GM12878 (cell line): ENCODE data around the gene FOXK2. TPM values are rescaled to one million over a fixed set of nuclear protein-coding genes. Genes with fewer than 3 reads are reported as not detected.

Experiments used
- ATAC-seq: fragments of 200-7000 bp; cut with Tn5 transposase; 3 replicates; pipeline ENCODE4 v1.9.1; 2020; ENCODE audit warnings: mild to moderate bottlenecking, moderate library complexity
- BruUV-seq: library from RNA; stranded (reverse); fragments of 400-500 nt; replicated peaks from 2 replicates; lab custom pipeline; 2021; lab: Mats Ljungman, UMichigan
- CTCF ChIA-PET: fragments of 300-600 bp; sonication (Branson Sonifier 250); formaldehyde crosslinking; extraction: SDS; loops from one replicate; lab custom pipeline; 2021; ENCODE audit warnings: inconsistent platforms; lab: Yijun Ruan, JAX
- POLR2A ChIA-PET: fragments of 350-600 bp; formaldehyde crosslinking; extraction: SDS; loops from one replicate; lab custom pipeline; 2021; ENCODE audit warnings: inconsistent platforms; lab: Charles Lee
- RAD21 ChIA-PET: fragments of 300-600 bp; sonication (Branson Sonifier 250); formaldehyde crosslinking; loops from one replicate; lab custom pipeline; 2023; ENCODE audit warnings: antibody characterized with exemption; ENCODE audit not compliant: unreplicated experiment; lab: Charles Lee
- SMC1A ChIA-PET: fragments of 300-600 bp; sonication (Branson Sonifier 250); formaldehyde crosslinking; loops from one replicate; lab custom pipeline; 2023; ENCODE audit not compliant: unreplicated experiment, uncharacterized antibody; lab: Charles Lee
- DNase-seq: peaks from one replicate; pipeline ENCODE4 v3.0.0-alpha.2; 2011; ENCODE audit warnings: low read depth, low spot score
- FAIRE-seq: peaks from 3 replicates; lab custom pipeline; 2011; peaks lifted over from hg19 to GRCh38; lab: Jason Lieb, UNC
- H2AFZ ChIP-seq: 2 replicates; pipeline ENCODE4 v1.6.0; 2011; ENCODE audit warnings: low read depth, low read length, control low read depth; ENCODE audit not compliant: control insufficient read depth
- H3K27ac ChIP-seq: 2 replicates; pipeline ENCODE4 v1.5.1; 2011; ENCODE audit warnings: control low read depth; ENCODE audit not compliant: control insufficient read depth, insufficient read depth
- H3K27me3 ChIP-seq, 2 experiments: replicated peaks in 1 of 2; 2 replicates each; pipeline versions ENCODE4 v1.6.0 to v1.6.1; 2011; ENCODE audit warnings: low read length in 1 of 2; ENCODE audit not compliant: control insufficient read depth in 2 of 2, insufficient read depth in 2 of 2
- H3K36me3 ChIP-seq, 2 experiments: 2 replicates each; pipeline ENCODE4 v1.5.1; 2011; ENCODE audit warnings: low read length in 1 of 2; ENCODE audit not compliant: control insufficient read depth in 2 of 2, insufficient read depth in 2 of 2
- H3K4me1 ChIP-seq: 2 replicates; pipeline ENCODE4 v1.6.1; 2011; ENCODE audit warnings: mild to moderate bottlenecking, low read length, moderate library complexity, mixed read lengths; ENCODE audit not compliant: control insufficient read depth, insufficient read depth
- H3K4me2 ChIP-seq: 2 replicates; pipeline ENCODE4 v1.6.0; 2011; ENCODE audit warnings: control low read depth; ENCODE audit not compliant: control insufficient read depth, insufficient read depth
- H3K4me3 ChIP-seq: fragments of 200-600 bp; sonication (generic); 2 replicates; pipeline ENCODE4 v1.5.1; 2016
- H3K79me2 ChIP-seq: 2 replicates; pipeline ENCODE4 v1.6.0; 2011; ENCODE audit warnings: low read length; ENCODE audit not compliant: control insufficient read depth, insufficient read depth
- H3K9ac ChIP-seq: 2 replicates; pipeline ENCODE4 v1.8.0; 2011; ENCODE audit warnings: low read length, control low read depth, mixed read lengths; ENCODE audit not compliant: control insufficient read depth, insufficient read depth
- H3K9me3 ChIP-seq: replicated peaks from 3 replicates; pipeline ENCODE4 v1.5.1; 2011; ENCODE audit warnings: mild to moderate bottlenecking, low read length; ENCODE audit not compliant: control insufficient read depth, insufficient read depth
- H4K20me1 ChIP-seq: 2 replicates; pipeline ENCODE4 v1.6.0; 2011; ENCODE audit not compliant: control insufficient read depth, insufficient read depth
- BCLAF1 ChIP-seq: fragments of 450-650 bp; IDR thresholded peaks from 2 replicates; pipeline ENCODE4 v1.6.1; 2017; ENCODE audit warnings: antibody characterized with exemption, mild to moderate bottlenecking, moderate library complexity
- IRF3 ChIP-seq: fragments of 450-650 bp; IDR thresholded peaks from 2 replicates; pipeline ENCODE4 v1.6.1; 2014; ENCODE audit warnings: mild to moderate bottlenecking
- PBX3 ChIP-seq: IDR thresholded peaks from 2 replicates; pipeline ENCODE4 v1.6.1; 2011; ENCODE audit warnings: mild to moderate bottlenecking, low read depth, low read length, moderate library complexity; ENCODE audit not compliant: insufficient replicate concordance
- RELB ChIP-seq: fragments of 450-650 bp; IDR thresholded peaks from 2 replicates; pipeline ENCODE4 v1.6.1; 2017; ENCODE audit warnings: low read depth, mild to moderate bottlenecking, moderate library complexity
- SKIL ChIP-seq: fragments of 450-650 bp; IDR thresholded peaks from 2 replicates; pipeline ENCODE4 v1.6.1; 2017; ENCODE audit warnings: mild to moderate bottlenecking, low read depth, inconsistent platforms; ENCODE audit not compliant: poor library complexity, severe bottlenecking
- TCF3 ChIP-seq: IDR thresholded peaks from 2 replicates; pipeline ENCODE4 v1.6.1; 2012; ENCODE audit warnings: low read depth, mild to moderate bottlenecking, low read length, borderline replicate concordance; ENCODE audit not compliant: insufficient read depth
- WGBS: methylation state at CpG from one replicate; pipeline ENCODE4 v1.1.6; 2016; ENCODE audit warnings: low lambda C conversion rate; ENCODE audit not compliant: insufficient replicate concordance, insufficient coverage; ENCODE audit errors: missing lambda C conversion rate; 5-methylcytosine and 5-hydroxymethylcytosine counted together
- in situ Hi-C: fragments of 300-500 bp; cut with MboI; formaldehyde crosslinking; loops from 9 replicates; pipeline ENCODE4 v1.14.3; 2018; ENCODE audit warnings: mixed read lengths
- intact Hi-C: fragments of 100-400 bp; cut with micrococcal nuclease; formaldehyde crosslinking; loops from one replicate; pipeline ENCODE4 v1.14.2; 2022; ENCODE audit not compliant: unreplicated experiment
- polyA plus RNA-seq, 11 experiments: library from polyadenylated mRNA; depleted of rRNA in 4 of 11; unstranded in 6 of 11; stranded (reverse) in 5 of 11; fragments of >200 nt; fragmentation: Nextera tagmentation in 4 of 11; fragmentation: Illumina TruSeq in 1 of 11; extraction: Ambion mirVana in 4 of 11; extraction: Trizol in 1 of 11; gene quantifications; 1 replicate in 1 of 11; 2 replicates in 10 of 11; pipeline versions ENCODE4 v1.2.1 to v1.2.3, GENCODE V29; 2011 to 2016; ENCODE audit warnings: inconsistent platforms in 2 of 11, missing spikeins in 2 of 11, low read depth in 1 of 11
- total RNA-seq, 4 experiments: library from RNA; depleted of rRNA in 3 of 4; stranded (reverse); fragments of >200 nt in 3 of 4; fragmentation: Illumina TruSeq in 1 of 4; extraction: Trizol in 1 of 4; gene quantifications; 2 replicates each; pipeline versions ENCODE4 v1.2.1 to v1.2.3, GENCODE V29; 2013 to 2021

Gene FOXK2
- total and polyA plus RNA-seq, 10 of the 15 experiments (the other 5 are each of a cell fraction or from before 2014, with no cell fraction given) = 2.4 to 56.8 (median 34.4) TPM

- Histone ChIP-seq H4K20me1 (peaks cover 3% of the 10 kb centered on the region), H3K36me3 (peaks cover 12 to 15% of the 10 kb centered on the region in 2 experiments), H3K79me2 (peaks cover 18% of the 10 kb centered on the region), H3K27me3 (no peaks in the 10 kb centered on the region), H3K27ac (no peak overlapping the region), H3K4me1 (no peaks in the 10 kb centered on the region), H3K9me3 (no peaks in the 10 kb centered on the region), H3K4me3 (no peak overlapping the region), H3K9ac (no peak overlapping the region), H3K4me2 (no peak overlapping the region), H2AFZ (no peak overlapping the region)
- SMC1A ChIA-PET = interaction anchor here (0.8 kb wide), 1 partner anchor 8 kb away, joined by 3 read pairs; no protein-coding TSS in a partner anchor
- BruUV-seq = no TSS peak
- DNase-seq (no peak), ATAC-seq (no peak), FAIRE-seq (no peak)
- WGBS = 94% methylated on average over 10 of the region's 12 CpGs
- CTCF ChIA-PET = no interaction called here
- RAD21 ChIA-PET = no interaction called here
- TF ChIP-seq SKIL = no peak
- in situ Hi-C loops (no loop called here), intact Hi-C loops (no loop called here)
- POLR2A ChIA-PET = no interaction called here
Observed at GRCh38 chr17:82630212-82630611, 110.7 kb downstream of the FOXK2 start.

- ChIA-PET RAD21 (interaction anchor here (0.6 kb wide), 1 partner anchor 23 kb away, joined by 3 read pairs; no protein-coding TSS in a partner anchor), SMC1A (no interaction called here), CTCF (no interaction called here), POLR2A (no interaction called here)
- Histone ChIP-seq H4K20me1 (peaks cover 3% of the 10 kb centered on the region), H3K9me3 (no peaks in the 10 kb centered on the region; the same call in 2 of the 3 replicates), H3K9ac (no peak overlapping the region), H3K27ac (no peak overlapping the region), H2AFZ (no peak overlapping the region), H3K4me2 (no peak overlapping the region), H3K79me2 (peaks cover 24% of the 10 kb centered on the region), H3K4me3 (no peak overlapping the region), H3K27me3 (no peaks in the 10 kb centered on the region), H3K36me3 (peaks cover 10 to 15% of the 10 kb centered on the region in 2 experiments), H3K4me1 (no peaks in the 10 kb centered on the region)
- BruUV-seq = no TSS peak
- FAIRE-seq (no peak), ATAC-seq (no peak), DNase-seq (no peak)
- 81% methylated on average over 6 of the region's 6 CpGs for WGBS
- in situ Hi-C loops = no loop called here
- intact Hi-C loops = no loop called here
- no peak for TF ChIP-seq TCF3
- no peak for TF ChIP-seq BCLAF1
- TF ChIP-seq IRF3 = no peak
- TF ChIP-seq RELB = no peak
- no peak for TF ChIP-seq PBX3
Observed at GRCh38 chr17:82631544-82631943, 112.0 kb downstream of the FOXK2 start.
